CD4-positive, CD25-positive, alpha-beta regulatory T cell (primary cell): Measurements from ENCODE around the gene ADGRB3. TPM values are rescaled to one million over a fixed set of nuclear protein-coding genes. Genes with fewer than 3 reads are reported as not detected.
"Not testable (repeated sequence)": the region's sequence is repeated elsewhere in the genome, so short reads cannot be mapped to it uniquely, and the experiment has no call there.

Experiments used
- ATAC-seq, 2 donors: fragments of 150-1000 bp; cut with Tn5 transposase; one replicate each; pipeline ENCODE4 v1.10.0; 2021; ENCODE audit warnings: low read depth in 2 of 2, moderate number of reproducible peaks in 2 of 2, moderate library complexity in 1 of 2
- DNase-seq, 3 donors: peaks; one replicate each; pipeline versions ENCODE4 v3.0.0 to v3.0.0-alpha.2; 2012 to 2022; ENCODE audit warnings: mixed read lengths in 1 of 3
- H3K27ac ChIP-seq: one replicate; pipeline ENCODE4 v1.7.0; 2013; ENCODE audit warnings: mild to moderate bottlenecking, low read length; ENCODE audit not compliant: insufficient read depth, poor library complexity, severe bottlenecking
- H3K27me3 ChIP-seq: one replicate; pipeline ENCODE4 v1.7.0; 2013; ENCODE audit warnings: low read length; ENCODE audit not compliant: control insufficient read depth, insufficient read depth
- H3K36me3 ChIP-seq: one replicate; pipeline ENCODE4 v1.7.0; 2013; ENCODE audit warnings: mild to moderate bottlenecking, low read length, moderate library complexity; ENCODE audit not compliant: control insufficient read depth, insufficient read depth
- H3K4me1 ChIP-seq: 2 replicates; pipeline ENCODE4 v1.7.0; 2013; ENCODE audit warnings: mild to moderate bottlenecking, low read length; ENCODE audit not compliant: insufficient read depth, control insufficient read depth, poor library complexity, severe bottlenecking
- H3K4me3 ChIP-seq: one replicate; pipeline ENCODE4 v1.7.0; 2013; ENCODE audit warnings: low read depth, mild to moderate bottlenecking, low read length, moderate library complexity
- H3K9me3 ChIP-seq, 2 experiments: 1 replicate in 1 of 2; 2 replicates in 1 of 2; pipeline ENCODE4 v1.7.0; 2013; ENCODE audit warnings: low read length in 2 of 2, mild to moderate bottlenecking in 1 of 2, moderate library complexity in 1 of 2; ENCODE audit not compliant: control insufficient read depth in 2 of 2
- H3K27ac Mint-ChIP-seq, 3 donors: one replicate each; pipeline ENCODE4 v1.8.0; 2020 to 2022; ENCODE audit warnings: mild to moderate bottlenecking in 3 of 3, mixed read lengths in 3 of 3, moderate library complexity in 2 of 3
- H3K27me3 Mint-ChIP-seq: one replicate; pipeline ENCODE4 v1.8.0; 2022; ENCODE audit warnings: mild to moderate bottlenecking, mixed read lengths
- H3K36me3 Mint-ChIP-seq: one replicate; pipeline ENCODE4 v1.8.0; 2020; ENCODE audit warnings: mixed read lengths
- H3K4me1 Mint-ChIP-seq, 4 donors: one replicate each; pipeline ENCODE4 v1.8.0; 2020 to 2022; ENCODE audit warnings: mixed read lengths in 4 of 4, mild to moderate bottlenecking in 1 of 4
- H3K4me3 Mint-ChIP-seq, 4 donors: one replicate each; pipeline ENCODE4 v1.8.0; 2020 to 2022; ENCODE audit warnings: mild to moderate bottlenecking in 4 of 4, mixed read lengths in 4 of 4, moderate library complexity in 3 of 4
- H3K9me3 Mint-ChIP-seq, 7 donors: one replicate each; pipeline ENCODE4 v1.8.0; 2020 to 2022; ENCODE audit warnings: mixed read lengths in 7 of 7, mild to moderate bottlenecking in 3 of 7, moderate library complexity in 2 of 7
- polyA plus RNA-seq, 4 donors: library from polyadenylated mRNA; unstranded; fragments of 300-500 nt; fragmentation: Illumina TruSeq; gene quantifications; one replicate each; pipeline ENCODE4 v1.2.3, GENCODE V29; 2021
- total RNA-seq: library from RNA; stranded (reverse); gene quantifications from one replicate; pipeline ENCODE4 v1.2.3, GENCODE V29; 2022

ADGRB3 gene
- total and polyA plus RNA-seq, 5 donors from 2014 or later = not detected

DNA sequence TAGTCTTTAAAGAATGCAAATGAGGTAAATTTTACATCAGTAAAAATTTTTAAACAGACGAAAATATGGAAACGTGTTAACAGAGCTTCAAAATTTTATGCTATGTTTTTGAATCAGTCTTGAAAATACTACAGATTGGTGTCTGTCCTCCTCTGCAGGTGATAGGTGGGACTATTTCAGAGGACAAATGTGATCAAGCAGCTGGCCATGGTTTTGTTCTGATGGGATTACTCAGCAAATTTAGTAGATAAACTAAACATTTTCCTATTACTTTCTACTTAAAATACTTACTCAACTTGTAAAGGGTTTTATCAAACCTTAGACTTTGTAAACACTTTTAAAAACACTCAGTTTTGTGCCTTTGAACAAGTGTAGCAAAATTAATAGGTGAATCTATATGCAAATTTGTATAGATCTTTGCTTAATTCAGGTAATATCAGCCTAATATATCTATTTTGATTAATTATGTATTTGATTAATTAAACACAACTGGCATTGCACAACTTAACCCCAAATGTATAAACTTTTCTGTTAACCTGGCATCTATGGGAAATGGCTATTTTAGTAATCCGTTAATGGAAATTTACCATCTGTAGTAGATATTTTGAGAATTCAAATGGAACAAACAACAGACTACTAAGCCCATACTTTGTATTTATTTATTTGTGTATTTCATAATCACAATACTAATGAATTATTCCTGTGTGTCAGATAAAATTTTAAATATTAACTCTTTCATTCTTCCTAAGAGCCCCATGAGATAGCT lies 22.5 kb downstream of the ADGRB3 start:
- H3K4me3 Mint-ChIP-seq = no peak overlapping the region
- no peaks in the 10 kb centered on the region for H3K36me3 Mint-ChIP-seq
- no peaks in the 10 kb centered on the region for H3K4me1 ChIP-seq
- no peaks in the 10 kb centered on the region for H3K9me3 ChIP-seq
- DNase-seq = no peak
- H3K36me3 ChIP-seq = no peaks in the 10 kb centered on the region
- H3K27me3 ChIP-seq = no peaks in the 10 kb centered on the region
- no peaks in the 10 kb centered on the region for H3K27me3 Mint-ChIP-seq
- H3K4me3 ChIP-seq = no peak overlapping the region
- H3K9me3 Mint-ChIP-seq = peaks cover 0 to 3% (median 0%) of the 10 kb centered on the region in 7 donors
- ATAC-seq = no peak
- H3K27ac ChIP-seq = no peak overlapping the region
- H3K27ac Mint-ChIP-seq = no peak overlapping the region
- H3K4me1 Mint-ChIP-seq = no peaks in the 10 kb centered on the region

DNA sequence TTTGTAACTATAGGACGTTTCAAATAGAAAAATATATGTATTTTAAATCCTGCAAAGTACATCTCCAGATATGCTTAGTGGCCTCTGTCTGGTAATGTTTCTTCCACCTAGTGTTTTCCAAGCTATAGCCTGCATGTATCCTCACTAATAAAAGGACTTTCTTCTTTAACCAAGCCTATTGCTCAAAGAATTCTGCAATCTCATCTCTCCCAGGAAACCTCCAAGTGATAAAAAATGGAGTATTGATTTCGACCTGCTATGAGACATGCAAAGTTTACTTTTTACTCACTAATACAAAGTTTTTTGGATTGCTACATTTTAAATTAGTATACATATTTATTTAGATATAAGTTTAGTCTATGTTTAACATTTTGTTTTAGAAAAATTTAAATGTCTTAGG lies 23.3 kb downstream of the ADGRB3 start:
- H3K36me3 ChIP-seq = no peaks in the 10 kb centered on the region
- no peaks in the 10 kb centered on the region for H3K9me3 ChIP-seq
- H3K4me3 ChIP-seq = no peak overlapping the region
- no peaks in the 10 kb centered on the region for H3K36me3 Mint-ChIP-seq
- H3K9me3 Mint-ChIP-seq = peaks cover 0 to 3% (median 0%) of the 10 kb centered on the region in 7 donors
- H3K4me1 Mint-ChIP-seq = no peaks in the 10 kb centered on the region
- no peak overlapping the region for H3K4me3 Mint-ChIP-seq
- ATAC-seq (no peak), DNase-seq (no peak)
- no peak overlapping the region for H3K27ac Mint-ChIP-seq
- no peaks in the 10 kb centered on the region for H3K4me1 ChIP-seq
- H3K27me3 Mint-ChIP-seq = no peaks in the 10 kb centered on the region
- no peak overlapping the region for H3K27ac ChIP-seq
- no peaks in the 10 kb centered on the region for H3K27me3 ChIP-seq

- H3K4me1 ChIP-seq = no peaks in the 10 kb centered on the region
- H3K27me3 ChIP-seq = no peaks in the 10 kb centered on the region
- Mint-ChIP-seq H3K4me3 (no peak overlapping the region), H3K27me3 (no peaks in the 10 kb centered on the region), H3K27ac (no peak overlapping the region), H3K4me1 (no peaks in the 10 kb centered on the region), H3K36me3 (no peaks in the 10 kb centered on the region), H3K9me3 (peaks cover 0 to 6% (median 3%) of the 10 kb centered on the region in 7 donors)
- no peak overlapping the region for H3K27ac ChIP-seq
- DNase-seq (no peak), ATAC-seq (no peak)
- H3K36me3 ChIP-seq = no peaks in the 10 kb centered on the region
- H3K4me3 ChIP-seq = no peak overlapping the region
- no peaks in the 10 kb centered on the region for H3K9me3 ChIP-seq
Observed at GRCh38 chr6:68673255-68673654, 38.2 kb downstream of the ADGRB3 start.

DNA sequence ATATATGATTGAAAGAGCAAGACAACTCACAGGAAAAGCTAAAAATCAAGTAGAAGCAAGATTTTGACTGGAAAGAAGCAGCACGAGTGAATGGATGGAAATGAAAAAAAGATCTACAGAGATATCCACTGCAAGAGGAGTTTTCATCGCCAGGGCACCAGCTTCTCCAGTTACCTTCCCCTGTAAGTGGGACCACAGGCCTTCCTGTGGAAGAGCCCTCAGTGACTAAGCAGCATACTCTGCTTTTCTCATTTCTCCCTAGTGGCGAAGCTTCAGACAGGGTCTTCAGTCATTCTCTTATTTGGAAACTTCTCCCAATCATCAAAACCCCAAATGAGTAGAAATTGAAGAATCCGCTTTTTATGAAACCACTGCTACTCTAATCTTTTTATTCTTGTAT lies 40.5 kb downstream of the ADGRB3 start:
- H3K4me3 Mint-ChIP-seq = no peak overlapping the region
- Histone ChIP-seq H3K4me1 (no peaks in the 10 kb centered on the region), H3K4me3 (no peak overlapping the region), H3K27me3 (no peaks in the 10 kb centered on the region), H3K36me3 (no peaks in the 10 kb centered on the region), H3K9me3 (no peaks in the 10 kb centered on the region), H3K27ac (no peak overlapping the region)
- ATAC-seq = no peak
- peaks cover 0 to 8% (median 3%) of the 10 kb centered on the region in 7 donors for H3K9me3 Mint-ChIP-seq
- H3K4me1 Mint-ChIP-seq = no peaks in the 10 kb centered on the region
- DNase-seq = no peak
- H3K36me3 Mint-ChIP-seq = no peaks in the 10 kb centered on the region
- no peak overlapping the region for H3K27ac Mint-ChIP-seq
- no peaks in the 10 kb centered on the region for H3K27me3 Mint-ChIP-seq

GRCh38 chr6:68676094-68676493 lies 41.0 kb downstream of the ADGRB3 start:
- not testable (repeated sequence) for H3K9me3 ChIP-seq, H3K4me1 ChIP-seq, H3K27me3 ChIP-seq, ATAC-seq, H3K4me1 Mint-ChIP-seq, H3K4me3 ChIP-seq, H3K36me3 ChIP-seq, H3K27ac ChIP-seq, H3K9me3 Mint-ChIP-seq, DNase-seq, H3K4me3 Mint-ChIP-seq, H3K36me3 Mint-ChIP-seq, H3K27me3 Mint-ChIP-seq, H3K27ac Mint-ChIP-seq

GRCh38 chr6:68677058-68677457 lies 42.0 kb downstream of the ADGRB3 start:
- no peaks in the 10 kb centered on the region for H3K4me1 Mint-ChIP-seq

DNA sequence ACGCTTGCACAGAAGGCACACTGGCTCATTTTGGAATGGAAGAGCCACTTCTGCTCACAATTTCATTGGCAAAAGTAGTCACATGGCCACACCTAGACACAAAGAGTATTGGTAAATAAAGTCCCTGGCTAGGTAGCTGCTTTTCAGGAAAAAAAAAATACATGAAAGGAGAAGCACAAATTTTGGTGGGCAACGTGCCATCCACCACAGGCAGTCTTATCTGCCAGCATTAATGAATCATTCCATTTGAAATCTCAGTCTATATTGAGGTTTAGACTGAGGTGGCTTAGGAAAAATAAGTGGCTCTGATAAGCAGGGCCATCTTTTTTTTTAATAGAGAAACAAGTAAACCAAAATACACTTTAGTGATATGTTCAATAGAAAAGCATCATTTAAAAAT lies 44.3 kb downstream of the ADGRB3 start:
- Mint-ChIP-seq H3K4me1 (no peaks in the 10 kb centered on the region), H3K4me3 (no peak overlapping the region), H3K36me3 (no peaks in the 10 kb centered on the region), H3K27ac (no peak overlapping the region), H3K9me3 (peaks cover 0 to 7% (median 0%) of the 10 kb centered on the region in 7 donors), H3K27me3 (no peaks in the 10 kb centered on the region)
- no peak for ATAC-seq
- no peaks in the 10 kb centered on the region for H3K27me3 ChIP-seq
- H3K36me3 ChIP-seq = no peaks in the 10 kb centered on the region
- H3K9me3 ChIP-seq = no peaks in the 10 kb centered on the region
- H3K27ac ChIP-seq = no peak overlapping the region
- H3K4me1 ChIP-seq = no peaks in the 10 kb centered on the region
- no peak overlapping the region for H3K4me3 ChIP-seq
- DNase-seq = no peak

More at GRCh38 chr6:68677058-68677457, 42.0 kb downstream of the ADGRB3 start:
- H3K9me3 ChIP-seq = no peaks in the 10 kb centered on the region
- Mint-ChIP-seq H3K36me3 (no peaks in the 10 kb centered on the region), H3K4me3 (no peak overlapping the region), H3K27me3 (no peaks in the 10 kb centered on the region), H3K27ac (no peak overlapping the region), H3K9me3 (peaks cover 0 to 7% (median 3%) of the 10 kb centered on the region in 7 donors)
- H3K27ac ChIP-seq = no peak overlapping the region
- no peak for DNase-seq
- H3K36me3 ChIP-seq = no peaks in the 10 kb centered on the region
- H3K4me3 ChIP-seq = no peak overlapping the region
- ATAC-seq = no peak
- no peaks in the 10 kb centered on the region for H3K27me3 ChIP-seq
- no peaks in the 10 kb centered on the region for H3K4me1 ChIP-seq

DNA sequence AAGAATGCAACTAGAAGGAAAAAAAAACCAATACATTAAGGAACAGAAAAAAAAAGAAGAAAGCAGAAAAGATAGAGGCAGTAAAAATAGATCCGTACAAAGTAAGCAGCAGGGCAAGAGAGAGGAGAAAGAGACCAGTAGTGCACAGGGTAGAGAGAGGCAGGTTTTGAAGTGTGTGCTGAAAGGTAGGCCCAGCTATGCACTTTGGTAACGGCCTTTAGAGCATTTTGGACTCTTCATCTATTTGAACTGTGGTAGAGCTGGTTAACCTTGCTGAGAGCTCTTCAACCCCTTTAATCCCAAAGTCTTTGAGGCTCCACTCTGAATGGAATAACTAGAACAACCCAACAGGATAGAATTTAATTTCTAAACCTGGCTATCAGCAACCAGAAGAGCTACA lies 45.2 kb downstream of the ADGRB3 start:
- Mint-ChIP-seq H3K4me1 (no peaks in the 10 kb centered on the region), H3K27ac (no peak overlapping the region), H3K9me3 (peaks cover 0 to 4% (median 0%) of the 10 kb centered on the region in 7 donors), H3K36me3 (no peaks in the 10 kb centered on the region), H3K27me3 (no peaks in the 10 kb centered on the region), H3K4me3 (no peak overlapping the region)
- Histone ChIP-seq H3K4me3 (no peak overlapping the region), H3K36me3 (no peaks in the 10 kb centered on the region), H3K9me3 (no peaks in the 10 kb centered on the region), H3K27me3 (no peaks in the 10 kb centered on the region), H3K27ac (no peak overlapping the region), H3K4me1 (no peaks in the 10 kb centered on the region)
- ATAC-seq = no peak
- no peak for DNase-seq
